Stimulated activated CD8-positive, alpha-beta memory T cell treated with anti-CD3 and anti-CD28 coated beads, Interleukin-7, amount 100 ng/mL, for 4 hours (primary cell): ENCODE results near the gene DBN1.

Source experiments
- DNase-seq, 2 donors: peaks; one replicate each; pipeline ENCODE4 v3.0.0-alpha.2; 2020; ENCODE audit warnings: low read depth in 2 of 2

The DBN1 gene

DNA sequence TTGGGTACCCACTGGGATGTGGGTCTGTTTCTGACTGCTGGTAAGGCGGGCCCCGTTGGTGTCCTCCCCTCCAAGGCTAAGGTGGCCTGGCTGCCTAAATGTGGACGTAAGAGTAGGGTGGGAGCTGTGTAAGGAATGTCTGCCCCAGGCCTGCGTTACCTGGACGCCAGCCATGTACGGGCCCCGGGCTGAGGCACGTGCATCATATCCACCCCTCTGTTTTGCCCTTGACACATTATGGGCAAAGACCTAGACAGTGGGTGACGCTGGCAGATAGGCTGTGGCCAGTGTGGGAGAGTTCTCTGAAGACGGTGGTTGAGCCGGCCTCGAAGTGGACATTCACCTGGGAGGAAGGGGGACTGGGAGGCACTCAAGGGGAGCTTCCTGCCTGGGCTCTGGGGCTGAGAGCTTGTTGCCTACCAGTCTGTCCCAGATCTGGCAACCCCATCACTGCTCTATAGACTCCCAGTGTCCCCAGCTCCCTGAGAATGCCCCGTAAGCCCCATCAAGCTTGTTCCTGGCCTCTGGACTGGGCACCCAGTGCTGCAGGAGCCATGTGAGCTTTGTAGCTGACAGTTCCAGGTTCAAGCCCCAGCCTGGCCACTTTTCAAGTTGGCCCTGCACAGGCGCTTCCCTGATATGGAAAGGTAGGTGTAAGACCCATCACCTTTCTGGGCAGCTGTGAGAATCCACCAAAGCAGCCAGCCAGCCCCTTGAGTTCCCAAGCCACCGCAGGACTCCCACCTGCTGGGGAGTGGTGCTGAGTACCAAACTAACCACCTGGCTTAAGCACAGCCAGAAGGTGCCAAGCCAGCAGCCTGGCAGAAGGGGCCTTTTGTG, 30.1 kb downstream of the DBN1 start:
- DNase-seq: no peak

DNA sequence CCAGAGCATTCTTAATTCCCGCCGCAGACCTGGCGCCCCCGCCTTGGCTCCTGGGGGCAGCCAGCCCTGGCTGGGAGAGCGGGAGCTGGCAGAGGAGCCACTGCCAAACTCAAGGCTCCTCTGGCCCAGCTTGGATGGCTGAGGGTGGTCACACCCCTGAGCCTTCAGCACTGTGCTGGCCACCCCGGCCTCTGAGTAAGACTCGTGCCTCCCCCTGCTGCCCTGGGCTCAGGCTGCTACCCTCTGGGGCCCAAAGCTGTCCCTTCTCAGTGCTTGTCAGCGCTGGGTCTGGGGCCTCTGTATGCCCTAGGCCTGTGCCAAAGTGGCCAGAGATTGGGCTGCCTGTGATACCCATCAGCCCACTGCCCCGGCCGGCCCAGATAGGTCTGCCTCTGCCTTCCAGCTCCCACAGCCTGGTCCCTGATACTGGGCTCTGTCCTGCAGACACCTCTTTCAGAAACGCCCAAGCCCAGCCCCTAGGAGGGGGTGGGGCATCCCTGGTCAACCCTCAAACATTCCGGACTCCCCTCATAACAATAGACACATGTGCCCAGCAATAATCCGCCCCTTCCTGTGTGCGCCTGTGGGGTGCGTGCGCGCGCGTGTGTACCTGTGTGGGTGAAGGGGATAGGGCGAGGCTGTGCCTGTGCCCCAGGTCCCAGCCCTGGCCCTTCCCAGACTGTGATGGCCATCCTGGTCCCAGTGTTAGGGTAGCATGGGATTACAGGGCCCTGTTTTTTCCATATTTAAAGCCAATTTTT, 31.2 kb downstream of the DBN1 start:
- DNase-seq: no peak

DNA sequence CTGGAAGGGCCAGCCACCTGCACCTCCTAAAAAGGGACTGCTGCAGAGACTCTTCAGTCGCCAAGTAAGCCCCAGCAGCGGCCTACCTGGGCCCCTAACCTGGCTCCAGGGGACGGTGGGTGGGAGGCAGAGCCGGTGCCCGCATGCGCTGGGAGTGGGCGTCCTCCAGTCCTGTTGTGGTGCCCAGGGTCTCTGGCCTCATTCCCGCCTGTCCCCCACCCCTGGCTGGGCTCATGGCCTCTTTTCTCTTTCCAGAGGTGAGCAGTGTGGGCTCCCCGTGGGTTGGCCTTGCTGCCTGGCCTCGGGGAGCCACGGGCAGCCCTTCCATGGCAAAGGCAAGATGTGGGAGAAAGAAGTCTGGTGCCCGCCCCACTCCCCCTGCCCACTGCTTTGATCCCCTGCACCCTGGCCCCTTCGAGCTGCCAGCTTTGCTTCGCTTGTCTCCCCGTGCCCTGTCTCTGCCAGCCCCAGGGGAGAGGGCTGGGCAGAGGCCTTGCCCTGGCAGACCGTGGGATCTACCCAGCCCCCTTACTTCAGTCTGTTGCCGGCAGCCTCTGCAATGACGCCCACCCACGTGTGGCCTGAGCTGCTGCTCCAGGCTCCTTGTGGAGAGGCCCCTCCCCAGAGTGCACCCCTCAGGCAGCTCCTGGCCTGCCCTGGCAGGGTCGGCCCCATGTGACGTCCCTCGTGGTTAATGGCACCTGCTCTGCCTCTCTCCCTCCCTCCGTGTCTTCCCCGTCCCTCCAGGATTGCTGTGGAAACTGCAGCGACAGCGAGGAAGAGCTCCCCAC, 32.2 kb downstream of the DBN1 start:
- no peak for DNase-seq

DNA sequence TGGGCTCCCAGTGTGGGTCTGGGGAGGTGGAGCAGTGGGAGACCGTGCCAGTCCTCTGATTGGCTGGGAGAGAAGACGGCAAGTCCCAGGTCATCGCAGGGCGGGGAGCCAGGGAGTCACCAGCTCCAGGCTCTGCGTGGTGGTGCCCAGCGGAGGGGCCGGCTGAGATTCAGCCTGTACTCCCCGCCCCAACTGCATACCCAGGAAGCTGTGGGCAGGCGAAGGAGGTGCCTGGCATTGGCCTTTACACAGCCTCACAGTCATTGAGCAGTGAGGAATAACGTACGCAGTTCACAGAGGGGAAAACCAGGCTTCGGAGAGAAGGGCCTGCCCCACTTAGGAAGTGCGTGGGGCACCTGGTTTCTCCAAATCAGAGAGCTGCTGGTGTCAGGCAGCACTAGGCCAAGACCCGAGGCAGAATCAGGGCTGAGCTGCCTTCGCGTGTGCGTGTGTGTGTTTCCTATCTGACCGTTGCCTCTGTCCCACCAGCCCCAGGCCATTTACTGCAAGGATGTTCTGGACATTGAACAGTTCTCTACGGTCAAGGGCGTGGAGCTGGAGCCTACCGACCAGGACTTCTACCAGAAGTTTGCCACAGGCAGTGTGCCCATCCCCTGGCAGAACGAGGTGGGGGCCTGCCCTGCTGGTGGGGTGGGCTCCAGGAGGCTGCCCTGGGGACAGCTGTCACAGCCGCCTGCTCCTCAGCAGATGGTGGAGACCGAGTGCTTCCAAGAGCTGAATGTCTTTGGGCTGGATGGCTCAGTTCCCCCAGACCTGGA, 33.0 kb downstream of the DBN1 start:
- DNase-seq: no peak

DNA sequence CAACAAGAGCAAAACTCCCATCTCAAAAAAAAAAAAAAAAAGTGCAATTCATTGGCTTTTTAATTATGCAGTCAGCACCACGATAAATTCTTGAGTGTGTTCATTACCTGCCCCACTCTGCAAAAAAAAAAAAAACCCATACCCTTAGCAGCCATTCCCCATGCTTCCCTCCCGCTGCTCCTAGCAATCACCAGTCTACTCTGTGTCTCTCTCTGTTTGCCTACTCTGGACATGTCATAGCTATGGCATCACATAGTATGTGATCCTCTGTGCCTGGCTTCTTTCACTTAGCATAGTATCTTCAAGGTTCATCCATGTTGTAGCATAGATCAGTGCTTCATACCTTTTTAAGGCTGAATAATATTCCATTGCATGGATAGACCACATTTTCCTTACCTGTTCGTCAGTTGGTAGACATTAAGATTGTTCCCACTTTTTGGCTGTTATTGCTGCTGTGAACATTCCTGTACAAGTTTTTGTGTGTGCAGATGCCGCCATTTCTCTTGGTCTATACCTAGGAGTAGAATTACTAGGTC, 33.8 kb downstream of the DBN1 start:
- DNase-seq: no peak

DNA sequence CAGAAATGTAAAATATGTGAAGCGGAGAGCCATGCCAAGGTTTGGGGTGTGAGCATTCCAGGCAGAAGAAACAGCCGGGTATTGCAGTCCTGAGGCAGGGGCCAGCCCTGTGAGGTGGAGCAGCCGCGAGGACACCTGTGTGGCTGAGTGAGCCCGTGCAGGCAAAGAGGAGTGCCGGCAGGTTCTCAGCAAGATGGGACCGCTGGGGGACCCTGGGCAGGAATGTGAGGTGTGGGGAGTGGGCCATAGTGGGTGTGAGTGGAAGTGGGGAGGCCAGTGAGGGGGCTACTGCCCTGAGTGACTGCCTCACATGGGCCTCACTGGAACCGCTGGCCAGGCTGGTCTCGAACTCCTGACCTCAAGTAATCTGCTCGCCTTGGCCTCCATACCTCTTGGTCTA, 35.0 kb downstream of the DBN1 start:
- no peak for DNase-seq

DNA sequence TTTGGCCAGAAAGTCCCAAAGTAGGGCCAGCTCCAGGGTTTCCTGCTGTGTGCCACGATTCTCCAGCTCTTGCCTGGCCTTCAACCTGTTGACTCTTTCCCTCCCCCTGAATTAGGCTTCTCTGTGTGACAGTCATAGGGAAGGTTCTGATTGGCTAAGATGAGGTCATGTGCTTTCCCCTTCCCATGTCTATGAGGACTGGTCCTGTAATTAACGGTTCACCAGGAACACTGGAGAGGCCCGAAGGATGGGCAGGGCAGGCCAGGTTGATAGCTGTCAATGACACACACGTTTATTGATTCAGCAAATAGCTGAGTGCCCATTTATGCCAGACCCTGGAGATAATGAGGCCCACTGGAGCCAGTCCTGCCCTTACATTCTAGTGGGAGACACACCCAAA, 35.8 kb downstream of the DBN1 start:
- DNase-seq: no peak

DNA sequence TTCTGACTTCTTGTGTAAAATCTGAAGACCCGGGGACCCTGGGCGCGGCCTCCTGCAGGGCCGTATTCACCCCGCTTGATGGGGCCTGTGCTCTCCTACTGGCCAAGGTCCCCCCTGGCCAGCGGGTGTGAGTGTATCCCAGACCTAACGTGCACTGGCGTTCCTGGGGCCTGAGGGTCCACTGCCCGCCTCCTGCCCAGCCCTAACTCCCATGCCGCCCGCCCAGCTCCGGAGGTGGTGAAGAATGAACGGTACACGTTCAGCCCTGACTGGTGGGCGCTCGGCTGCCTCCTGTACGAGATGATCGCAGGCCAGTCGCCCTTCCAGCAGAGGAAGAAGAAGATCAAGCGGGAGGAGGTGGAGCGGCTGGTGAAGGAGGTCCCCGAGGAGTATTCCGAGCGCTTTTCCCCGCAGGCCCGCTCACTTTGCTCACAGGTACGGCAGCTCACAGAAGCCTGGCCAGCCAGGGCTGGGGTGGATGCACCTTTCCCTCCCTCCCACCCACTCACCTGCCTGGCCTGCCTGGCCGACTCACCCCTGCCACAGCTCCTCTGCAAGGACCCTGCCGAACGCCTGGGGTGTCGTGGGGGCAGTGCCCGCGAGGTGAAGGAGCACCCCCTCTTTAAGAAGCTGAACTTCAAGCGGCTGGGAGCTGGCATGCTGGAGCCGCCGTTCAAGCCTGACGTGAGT, 37.4 kb downstream of the DBN1 start:
- no peak for DNase-seq

DNA sequence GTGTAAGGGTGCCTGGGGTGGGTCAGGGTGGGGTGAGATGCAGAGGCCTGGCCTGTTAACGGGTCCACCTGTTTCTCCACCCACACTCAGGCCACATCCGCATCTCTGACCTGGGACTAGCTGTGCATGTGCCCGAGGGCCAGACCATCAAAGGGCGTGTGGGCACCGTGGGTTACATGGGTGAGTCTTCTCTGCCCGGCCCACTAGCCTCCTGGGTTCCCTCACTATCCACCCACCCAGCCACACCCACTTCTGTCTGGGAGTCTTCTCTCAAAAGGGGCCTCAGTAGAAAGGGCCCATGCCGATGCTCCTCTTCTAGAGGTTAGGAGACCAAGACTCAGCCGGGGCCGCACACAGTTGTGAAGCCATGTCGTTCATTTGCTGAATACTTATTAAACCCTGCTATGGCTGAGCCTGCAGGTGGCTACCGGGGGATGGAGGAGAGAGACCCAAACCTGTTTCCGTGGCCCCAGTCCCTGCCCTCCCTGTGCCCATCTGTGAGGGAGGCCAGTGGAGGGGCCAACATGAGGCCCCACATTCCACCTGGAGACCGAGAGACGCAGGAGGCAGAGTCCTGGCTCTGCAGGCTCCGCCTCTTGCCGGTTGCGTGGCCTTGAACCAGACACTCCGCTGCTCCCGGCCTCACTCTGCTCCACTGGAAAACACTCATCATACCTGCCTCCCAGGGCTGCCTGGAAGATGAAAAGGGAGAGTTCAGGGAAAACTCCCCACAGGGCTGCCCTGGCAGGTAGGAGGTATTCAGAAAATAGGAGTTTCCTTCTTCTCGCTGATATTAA, 38.3 kb downstream of the DBN1 start:
- no peak for DNase-seq

DNA sequence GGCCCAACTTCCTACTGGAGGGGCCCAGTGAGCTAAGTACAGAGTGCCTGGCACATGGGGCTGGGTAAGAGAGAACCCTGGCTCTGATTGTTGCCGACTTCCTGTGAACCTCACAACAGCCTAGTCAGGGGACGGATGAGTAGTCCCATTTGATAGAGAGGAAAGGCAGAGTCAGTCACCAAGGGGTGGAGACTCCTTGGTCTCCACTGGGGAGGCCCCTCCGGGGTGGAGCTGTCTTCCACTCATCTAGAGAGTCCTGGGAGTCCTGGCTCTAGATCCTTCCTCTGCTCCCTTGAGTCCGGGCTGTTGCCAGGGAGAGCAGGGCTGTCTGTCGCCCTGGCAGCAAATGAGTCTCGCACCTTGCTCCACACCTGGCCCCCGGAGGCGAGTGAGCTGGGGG, 39.0 kb downstream of the DBN1 start:
- DNase-seq: peak in 1 of 2 donors; percentile 44

DNA sequence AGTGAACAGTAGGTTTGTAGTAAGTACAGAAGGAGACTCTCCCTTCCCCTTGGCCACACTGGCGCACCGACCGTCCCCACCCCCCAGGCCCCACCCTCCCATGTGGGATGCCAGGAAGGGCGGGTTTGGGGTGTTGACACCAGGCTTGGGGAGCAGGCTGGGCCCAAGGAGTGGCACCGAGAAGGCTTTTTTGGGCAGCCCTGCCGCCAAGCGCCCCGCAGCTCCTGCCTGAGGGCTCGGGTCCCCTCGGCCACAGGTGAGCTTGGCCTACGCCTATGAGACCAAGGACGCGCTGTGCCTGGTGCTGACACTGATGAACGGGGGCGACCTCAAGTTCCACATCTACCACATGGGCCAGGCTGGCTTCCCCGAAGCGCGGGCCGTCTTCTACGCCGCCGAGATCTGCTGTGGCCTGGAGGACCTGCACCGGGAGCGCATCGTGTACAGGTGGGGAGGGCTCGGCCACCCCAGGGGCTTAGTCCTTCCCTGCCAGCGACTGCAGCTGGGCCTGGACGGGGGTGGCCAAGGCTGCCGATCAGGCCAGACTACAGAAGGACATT, 39.7 kb downstream of the DBN1 start:
- no peak for DNase-seq

DNA sequence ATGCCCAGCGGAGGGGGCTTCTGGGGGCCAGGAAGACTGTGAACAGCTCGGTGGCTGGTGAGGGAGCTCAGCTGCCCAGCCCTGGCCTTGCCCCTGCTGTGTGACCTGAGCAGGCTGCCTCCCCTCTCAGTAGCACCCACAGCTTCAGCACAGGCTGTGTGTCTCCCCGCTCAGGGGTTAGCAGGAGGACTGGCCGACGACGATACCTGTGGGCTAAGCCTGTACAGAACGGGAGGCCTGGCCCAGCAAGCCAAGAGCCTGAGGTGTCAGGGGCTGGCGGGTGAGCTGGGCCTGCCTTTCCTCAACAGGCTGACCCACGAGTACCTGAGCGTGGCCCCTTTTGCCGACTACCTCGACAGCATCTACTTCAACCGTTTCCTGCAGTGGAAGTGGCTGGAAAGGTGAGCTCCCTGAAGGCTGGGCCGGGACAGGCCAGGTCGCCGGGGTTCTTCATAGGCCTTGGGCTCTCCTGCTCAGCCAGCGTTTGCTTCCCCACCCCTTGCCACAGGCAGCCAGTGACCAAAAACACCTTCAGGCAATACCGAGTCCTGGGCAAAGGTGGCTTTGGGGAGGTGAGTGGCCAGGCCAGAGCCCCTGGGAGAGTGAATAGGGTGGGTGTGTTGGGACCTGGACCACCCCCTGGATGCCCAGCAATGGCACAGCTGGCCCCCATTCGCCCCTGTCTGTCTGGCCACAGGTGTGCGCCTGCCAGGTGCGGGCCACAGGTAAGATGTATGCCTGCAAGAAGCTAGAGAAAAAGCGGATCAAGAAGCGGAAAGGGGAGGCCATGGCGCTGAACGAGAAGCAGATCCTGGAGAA, 40.4 kb downstream of the DBN1 start:
- no peak for DNase-seq

DNA sequence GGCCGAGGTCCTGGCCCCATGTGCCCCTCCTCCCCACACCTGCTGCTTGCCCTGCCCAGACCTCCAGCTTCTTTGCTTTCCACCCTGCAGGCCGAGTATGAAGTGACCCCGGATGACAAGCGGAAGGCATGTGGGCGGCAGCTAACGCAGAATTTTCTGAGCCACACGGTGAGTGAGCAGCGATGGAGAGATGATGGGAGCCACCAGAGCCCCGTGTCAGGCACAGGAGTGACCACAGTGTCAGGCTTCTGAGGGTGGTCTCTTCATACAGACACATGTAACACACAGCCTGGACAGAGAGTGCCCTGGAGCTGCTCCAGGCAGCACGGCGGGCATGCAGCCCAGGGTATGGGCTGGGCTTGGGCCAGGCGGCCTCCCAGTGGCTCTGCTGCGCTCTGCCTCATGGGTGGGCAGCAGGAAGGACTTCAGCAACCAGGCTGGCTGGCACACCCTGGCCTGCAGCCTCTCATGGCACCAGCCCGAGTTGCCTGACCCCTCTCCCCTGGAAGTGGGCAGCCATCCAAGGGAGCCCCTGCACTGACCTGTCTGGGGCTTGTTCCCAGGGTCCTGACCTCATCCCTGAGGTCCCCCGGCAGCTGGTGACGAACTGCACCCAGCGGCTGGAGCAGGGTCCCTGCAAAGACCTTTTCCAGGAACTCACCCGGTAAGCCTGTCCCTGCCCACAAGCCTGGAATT, 41.1 kb downstream of the DBN1 start:
- DNase-seq: no peak

DNA sequence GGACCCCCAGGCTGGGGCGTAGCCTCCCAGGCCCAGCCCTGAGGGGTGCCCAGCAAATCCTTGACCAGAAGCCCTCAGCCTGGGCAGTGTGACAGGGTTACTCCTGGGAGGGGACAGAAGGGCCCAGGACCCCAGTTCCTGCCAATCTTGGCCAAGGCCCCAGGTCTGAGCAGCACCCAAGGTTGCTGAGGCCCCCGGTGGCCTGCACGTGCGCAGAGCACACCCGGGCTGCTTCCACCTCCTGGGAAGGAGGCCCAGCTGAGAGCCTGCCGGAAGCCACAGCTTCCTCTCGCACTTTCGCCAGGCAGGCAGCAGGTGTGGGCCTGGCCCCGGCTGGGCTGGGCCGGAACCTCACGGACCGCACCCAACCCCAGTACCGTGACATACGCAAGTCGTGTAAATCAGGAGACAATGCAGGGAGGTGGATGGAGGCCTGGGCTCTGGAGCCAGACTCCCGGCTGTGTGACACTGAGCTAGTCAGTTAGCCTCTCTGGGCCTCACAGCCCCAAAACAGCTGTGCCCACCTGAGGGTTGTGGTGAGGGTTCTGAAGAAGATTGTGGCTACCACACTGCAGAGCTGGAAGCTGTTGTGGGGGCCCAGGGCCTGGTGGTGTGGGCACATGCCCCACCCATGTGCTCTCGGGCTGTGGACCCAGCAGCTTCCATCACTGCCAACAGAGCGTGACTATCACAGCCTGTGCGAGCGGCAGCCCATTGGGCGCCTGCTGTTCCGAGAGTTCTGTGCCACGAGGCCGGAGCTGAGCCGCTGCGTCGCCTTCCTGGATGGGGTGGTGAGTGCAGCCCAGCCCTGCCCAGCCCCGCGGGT, 41.9 kb downstream of the DBN1 start:
- DNase-seq: peak; percentile 42 to 55

DNA sequence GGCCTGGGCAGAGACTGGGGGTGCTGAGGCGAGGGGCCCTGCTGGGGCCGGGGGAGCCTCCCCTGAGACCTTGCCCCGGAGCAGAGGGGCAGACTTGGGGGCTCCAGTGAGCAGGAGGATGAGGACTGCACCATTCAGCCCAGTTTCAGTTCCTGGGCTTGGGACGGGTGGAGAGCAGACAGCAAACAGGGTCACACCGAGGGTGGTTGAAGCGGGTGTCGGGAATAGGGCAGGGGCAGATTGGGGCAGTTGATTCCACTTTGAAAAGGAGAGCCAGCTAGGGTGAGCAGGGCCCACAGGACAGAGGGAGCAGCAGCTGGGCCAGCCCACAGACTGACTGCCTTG, 42.5 kb downstream of the DBN1 start:
- no peak for DNase-seq

DNA sequence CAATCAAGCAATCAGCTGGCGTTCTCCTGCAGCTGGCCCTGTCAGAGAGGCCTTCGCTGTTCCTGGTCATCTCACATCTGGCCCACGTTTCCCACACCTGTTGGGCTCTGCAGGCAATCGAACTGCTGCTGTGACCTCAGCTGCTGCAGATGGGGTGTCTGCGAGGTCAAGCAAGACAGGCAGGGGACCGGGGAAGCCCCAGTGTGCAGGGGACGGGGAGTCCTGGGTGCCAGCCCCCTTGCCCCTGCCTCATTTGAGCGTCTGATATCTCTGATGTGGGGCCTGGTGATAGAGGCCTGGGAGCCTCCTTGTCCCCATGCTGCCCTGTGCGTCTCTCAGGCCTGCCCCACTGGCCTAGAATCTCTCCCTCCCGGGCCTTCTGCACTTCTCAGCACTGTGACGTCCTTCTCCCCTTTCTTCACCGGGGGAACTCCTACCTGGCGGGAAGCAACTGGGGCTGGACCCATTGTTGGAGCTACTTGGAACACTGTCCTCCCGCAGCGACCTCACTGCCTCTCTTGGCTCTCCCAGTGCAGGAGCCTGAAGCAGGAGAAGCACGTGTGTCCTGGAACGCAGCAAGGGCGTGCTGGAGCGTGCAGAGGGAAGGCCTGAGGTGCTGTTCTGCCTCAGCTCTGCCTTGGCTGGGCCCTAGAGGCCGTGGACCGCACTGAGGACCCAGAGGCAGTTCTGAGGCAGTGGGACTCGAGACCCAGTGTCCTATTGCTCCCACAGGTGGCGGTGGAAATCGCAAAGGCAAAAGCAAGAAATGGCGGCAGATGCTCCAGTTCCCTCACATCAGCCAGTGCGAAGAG, 43.1 kb downstream of the DBN1 start:
- no peak for DNase-seq
